GM21390 (cell line): ENCODE data around the gene TMPRSS6.

Source experiments
- ATAC-seq: cut with Tn5 transposase; IDR thresholded peaks from one replicate; pipeline ENCODE4 v1.9.1; 2021; ENCODE audit not compliant: unreplicated experiment

The TMPRSS6 gene

GRCh38 chr22:37017356-37017755, 92.2 kb downstream of the TMPRSS6 start:
- no peak for ATAC-seq

DNA sequence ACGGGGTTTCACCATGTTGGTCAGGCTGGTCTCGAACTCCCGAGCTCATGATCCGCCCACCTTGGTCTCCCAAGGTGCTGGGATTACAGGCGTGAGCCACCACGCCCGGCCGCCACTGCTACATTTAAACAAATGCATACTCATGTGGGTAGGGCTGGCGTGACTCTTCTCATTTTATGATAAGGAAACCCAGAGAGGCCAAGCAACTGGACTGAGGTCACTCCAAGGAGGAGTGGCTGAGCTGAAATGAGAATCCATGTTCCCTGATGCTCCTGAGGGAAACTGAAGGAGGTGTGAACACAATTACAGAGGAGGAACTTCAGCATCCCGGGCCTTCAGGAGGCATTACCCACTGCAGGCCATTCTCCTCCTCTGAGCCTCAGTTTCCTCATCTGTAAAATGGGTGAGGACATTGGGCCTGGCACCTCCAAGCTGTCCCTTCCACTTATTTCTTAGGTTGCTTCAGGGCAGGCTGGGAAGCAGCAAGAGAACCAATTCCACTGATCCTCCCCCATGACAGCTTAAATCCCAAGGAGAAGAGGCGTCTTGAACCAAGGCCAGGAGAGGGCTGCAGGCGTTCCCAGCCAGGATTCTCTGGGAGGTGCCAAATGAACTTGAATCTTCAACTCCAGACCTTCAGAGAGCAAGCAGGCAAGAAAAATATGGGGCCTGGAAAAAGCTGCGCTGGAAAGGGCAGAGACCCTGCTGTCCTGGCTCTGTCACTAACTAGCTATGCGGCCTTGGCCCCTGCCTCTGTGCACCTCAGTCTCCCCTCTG, 93.2 kb downstream of the TMPRSS6 start:
- no peak for ATAC-seq

- no peak for ATAC-seq
These were observed 94.0 kb downstream of the TMPRSS6 start for GRCh38 chr22:37015587-37015878.
